ENCODE measurements around the gene SKIC2.
"Not testable (repeated sequence)": the region's sequence is repeated elsewhere in the genome, so short reads cannot be mapped to it uniquely, and the experiment has no call there.

DNA sequence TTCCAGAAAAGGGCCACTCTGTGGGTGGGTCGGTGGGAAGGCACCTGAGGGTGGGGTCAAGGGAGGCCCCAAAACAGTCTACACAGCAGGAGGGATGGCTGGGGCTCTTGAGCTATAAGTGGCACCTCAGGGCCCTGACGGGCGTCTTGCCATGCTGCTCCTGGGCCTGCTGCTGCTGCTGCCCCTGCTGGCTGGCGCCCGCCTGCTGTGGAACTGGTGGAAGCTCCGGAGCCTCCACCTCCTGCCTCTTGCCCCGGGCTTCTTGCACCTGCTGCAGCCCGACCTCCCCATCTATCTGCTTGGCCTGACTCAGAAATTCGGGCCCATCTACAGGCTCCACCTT, 46.5 kb downstream of the SKIC2 start:
- TF ChIP-seq POLR2A (IDR thresholded peaks at IDR 0.05): not testable (repeated sequence)
- TF ChIP-seq, protein P1, sequence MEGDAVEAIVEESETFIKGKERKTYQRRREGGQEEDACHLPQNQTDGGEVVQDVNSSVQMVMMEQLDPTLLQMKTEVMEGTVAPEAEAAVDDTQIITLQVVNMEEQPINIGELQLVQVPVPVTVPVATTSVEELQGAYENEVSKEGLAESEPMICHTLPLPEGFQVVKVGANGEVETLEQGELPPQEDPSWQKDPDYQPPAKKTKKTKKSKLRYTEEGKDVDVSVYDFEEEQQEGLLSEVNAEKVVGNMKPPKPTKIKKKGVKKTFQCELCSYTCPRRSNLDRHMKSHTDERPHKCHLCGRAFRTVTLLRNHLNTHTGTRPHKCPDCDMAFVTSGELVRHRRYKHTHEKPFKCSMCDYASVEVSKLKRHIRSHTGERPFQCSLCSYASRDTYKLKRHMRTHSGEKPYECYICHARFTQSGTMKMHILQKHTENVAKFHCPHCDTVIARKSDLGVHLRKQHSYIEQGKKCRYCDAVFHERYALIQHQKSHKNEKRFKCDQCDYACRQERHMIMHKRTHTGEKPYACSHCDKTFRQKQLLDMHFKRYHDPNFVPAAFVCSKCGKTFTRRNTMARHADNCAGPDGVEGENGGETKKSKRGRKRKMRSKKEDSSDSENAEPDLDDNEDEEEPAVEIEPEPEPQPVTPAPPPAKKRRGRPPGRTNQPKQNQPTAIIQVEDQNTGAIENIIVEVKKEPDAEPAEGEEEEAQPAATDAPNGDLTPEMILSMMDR (IDR thresholded peaks at IDR 0.05): not testable (repeated sequence)

Measured in tibial nerve (tissue), 3 donors.